ENCODE data around the gene KCNJ6.
"Not testable (repeated sequence)": the region's sequence is repeated elsewhere in the genome, so short reads cannot be mapped to it uniquely, and the experiment has no call there.

The KCNJ6 gene

DNA sequence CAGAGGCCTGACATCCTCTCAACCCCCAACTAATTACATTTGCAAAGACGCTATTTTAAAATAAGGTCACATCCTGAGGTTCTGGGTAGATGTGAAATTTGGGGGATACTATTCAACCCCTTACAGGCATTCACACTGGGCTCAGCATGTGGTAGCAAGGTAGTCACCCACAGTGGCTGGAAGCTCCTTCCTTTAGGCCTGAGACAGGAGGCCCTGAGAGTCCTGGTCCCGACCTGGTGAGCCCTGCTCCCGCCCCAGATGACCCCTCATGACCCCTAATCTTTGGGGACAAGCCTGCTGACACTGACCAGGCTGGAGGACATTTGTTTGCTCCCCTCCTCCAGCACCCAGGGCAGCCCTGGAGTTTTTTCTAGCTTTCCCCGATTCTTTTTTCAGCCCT, 323.8 kb downstream of the KCNJ6 start:
- no peak for DNase-seq

GRCh38 chr21:37591994-37592393, 324.3 kb downstream of the KCNJ6 start:
- not testable (repeated sequence) for DNase-seq

DNA sequence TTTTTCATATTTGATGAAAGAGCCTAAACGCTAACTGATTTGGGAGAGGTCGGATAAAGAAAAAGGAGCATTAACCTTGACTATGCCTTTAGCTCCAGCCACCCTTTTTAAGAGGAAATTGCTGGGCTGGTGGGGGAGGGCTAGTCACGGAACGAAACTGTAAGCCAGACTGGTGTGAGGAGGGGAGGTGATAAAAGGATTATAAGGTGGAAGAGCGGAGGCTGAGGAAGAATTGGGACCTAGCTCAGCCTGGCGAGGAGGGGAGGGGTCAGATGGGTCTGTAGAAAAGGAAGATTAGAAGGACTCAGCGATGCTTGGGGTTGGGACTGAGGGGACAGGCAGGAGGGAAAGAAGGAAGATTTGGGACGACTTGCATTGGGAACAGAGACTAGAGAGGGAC, 325.4 kb downstream of the KCNJ6 start:
- DNase-seq, result not testable (repeated sequence)

DNA sequence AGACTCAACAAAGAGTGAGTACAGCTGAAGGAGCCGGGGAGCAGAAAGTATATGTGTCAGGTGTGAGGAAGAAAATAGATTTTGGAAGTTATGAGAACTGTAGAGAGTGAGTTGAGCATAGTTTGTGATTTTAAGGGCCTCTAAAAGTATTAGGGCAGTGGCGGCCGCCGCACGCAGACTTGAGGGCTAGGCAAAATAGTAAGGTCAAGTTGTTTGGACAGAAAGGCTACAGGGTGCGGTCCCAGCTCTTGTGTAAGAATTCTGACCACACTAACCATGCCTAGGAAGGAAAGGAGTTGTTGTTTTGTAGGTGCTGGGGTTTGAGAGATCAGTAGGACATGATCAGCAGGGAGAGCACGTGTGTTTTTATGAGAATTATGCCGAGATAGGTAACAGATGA, 327.6 kb downstream of the KCNJ6 start:
- not testable (repeated sequence) for DNase-seq

- DNase-seq, result no peak
These were observed 328.6 kb downstream of the KCNJ6 start for GRCh38 chr21:37587635-37588177.

- DNase-seq, result no peak
These were observed 329.1 kb downstream of the KCNJ6 start for GRCh38 chr21:37587203-37587602.

GRCh38 chr21:37582590-37582989, 333.7 kb downstream of the KCNJ6 start:
- no peak for DNase-seq

DNA sequence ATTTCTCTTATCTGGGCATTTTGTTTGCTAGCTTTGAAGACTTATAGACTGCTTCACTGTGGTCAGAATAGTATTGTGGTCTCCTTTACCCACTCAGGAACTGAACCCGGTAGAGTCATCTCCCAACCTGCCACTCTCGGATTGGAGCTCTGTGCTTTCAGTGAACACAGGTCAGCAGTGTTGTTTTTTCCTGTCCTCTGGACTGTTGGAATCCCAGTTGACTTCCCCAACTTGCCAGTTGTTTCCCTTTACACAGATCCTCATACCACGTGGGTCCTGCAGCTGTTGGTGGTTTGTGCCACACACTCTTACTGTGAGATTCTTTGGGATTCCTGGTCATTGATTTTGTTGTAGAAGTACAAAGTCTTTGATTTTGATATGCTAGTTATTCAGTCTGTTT, 335.6 kb downstream of the KCNJ6 start:
- no peak for DNase-seq

DNA sequence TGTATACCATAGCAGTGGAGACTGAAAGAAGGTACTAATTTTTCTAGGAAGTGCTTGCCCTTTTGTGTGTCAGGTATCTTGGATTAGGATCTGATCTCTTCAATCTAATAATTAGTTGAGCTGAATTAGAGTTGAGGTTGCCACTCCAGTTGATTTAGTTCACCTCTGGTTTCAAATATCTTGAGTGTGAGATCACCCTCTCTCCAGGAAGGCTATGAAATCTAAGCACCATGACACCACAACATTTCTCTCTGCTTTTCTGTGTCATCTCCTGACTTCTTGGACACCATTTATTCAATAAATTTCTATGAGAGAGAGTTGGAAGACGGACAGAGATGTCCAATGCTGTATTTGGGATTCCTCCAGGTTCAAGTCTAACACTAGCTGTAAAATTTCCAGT, 336.9 kb downstream of the KCNJ6 start:
- DNase-seq, result no peak

- DNase-seq, result no peak
These were observed 337.7 kb downstream of the KCNJ6 start for GRCh38 chr21:37578471-37579126.

DNA sequence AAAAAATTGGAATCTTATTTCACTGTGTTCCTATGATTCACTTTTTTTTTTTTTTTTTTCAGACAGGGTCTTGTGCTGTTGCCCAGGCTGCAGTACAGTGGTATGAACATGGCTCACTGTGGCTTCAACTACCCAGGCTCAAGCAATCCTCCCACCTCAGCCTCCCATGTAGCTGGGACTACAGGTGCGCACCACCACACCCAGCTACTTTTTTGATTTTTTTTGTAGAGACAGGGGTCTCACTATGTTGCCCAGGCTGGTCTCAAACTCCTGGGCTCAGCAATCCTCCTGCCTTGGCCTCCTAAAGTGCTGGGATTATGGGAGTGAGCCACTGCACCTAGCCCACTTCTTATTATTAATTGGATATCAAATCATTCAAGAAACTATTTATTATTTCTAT, 339.3 kb downstream of the KCNJ6 start:
- not testable (repeated sequence) for DNase-seq

DNA sequence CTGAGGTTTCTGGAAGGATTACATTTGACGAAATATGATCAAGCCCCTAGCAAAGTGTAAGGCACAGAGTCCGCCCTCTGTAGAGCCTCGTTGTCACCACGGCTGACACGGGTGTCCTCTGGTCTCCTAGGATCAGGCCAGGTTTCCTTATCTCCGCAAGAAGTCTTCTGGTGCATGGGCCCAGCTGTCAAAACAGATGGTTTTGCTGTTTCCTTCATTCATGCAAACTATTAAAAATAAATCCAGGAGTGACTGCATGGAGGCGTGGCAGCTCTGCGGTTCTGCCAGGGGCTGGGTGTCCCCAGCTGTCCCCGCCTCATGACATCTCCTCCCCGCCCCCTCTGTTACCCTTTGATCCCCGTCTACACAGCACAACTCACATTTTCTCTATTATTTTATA, 340.7 kb downstream of the KCNJ6 start:
- no peak for DNase-seq

GRCh38 chr21:37574751-37575150, 341.5 kb downstream of the KCNJ6 start:
- no peak for DNase-seq

GRCh38 chr21:37574316-37574715, 341.9 kb downstream of the KCNJ6 start:
- no peak for DNase-seq

GRCh38 chr21:37571442-37571841, 344.8 kb downstream of the KCNJ6 start:
- no peak for DNase-seq

DNA sequence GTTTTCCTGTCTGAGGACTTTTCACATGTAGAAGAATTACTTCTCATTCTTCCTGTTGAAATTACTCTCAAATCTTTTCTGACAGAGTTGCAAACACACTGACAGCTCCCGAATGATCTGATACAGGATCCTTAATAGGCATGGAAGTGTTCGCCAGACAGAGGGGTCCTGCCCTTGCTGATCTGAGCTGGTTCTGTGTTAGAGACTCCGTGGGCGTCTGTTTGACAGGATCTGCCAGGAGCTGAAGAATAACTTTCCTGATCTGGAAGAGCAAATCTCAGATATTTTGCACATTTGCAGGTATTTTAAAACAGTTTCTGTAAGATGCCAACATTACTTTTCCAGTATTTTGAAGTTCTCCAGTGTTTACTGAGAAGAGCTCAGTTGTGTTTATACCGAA, 347.3 kb downstream of the KCNJ6 start:
- no peak for DNase-seq

DNA sequence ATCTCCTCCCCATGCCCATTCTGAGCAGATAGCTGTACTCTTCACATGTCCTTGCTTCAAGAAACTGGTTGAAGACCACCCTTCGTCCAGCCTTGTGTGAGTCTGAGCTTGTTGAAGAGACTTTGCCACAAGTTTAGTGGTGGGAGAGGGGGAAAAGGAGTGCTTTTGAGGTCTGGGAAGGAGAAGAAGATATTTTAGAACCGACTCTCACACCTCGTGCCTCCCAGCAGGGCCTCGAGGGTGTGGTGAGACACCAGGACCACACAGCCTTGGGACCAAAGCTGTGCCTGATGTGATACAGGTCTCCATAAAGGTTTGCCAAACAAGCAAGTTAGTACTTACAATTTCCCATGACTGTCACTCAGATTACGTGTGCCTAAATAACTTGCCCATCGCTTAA, 347.8 kb downstream of the KCNJ6 start:
- DNase-seq, result no peak

- DNase-seq, result no peak
These were observed 349.3 kb downstream of the KCNJ6 start for GRCh38 chr21:37566790-37567615.

- DNase-seq, result no peak
These were observed 350.6 kb downstream of the KCNJ6 start for GRCh38 chr21:37565530-37566223.

GRCh38 chr21:37564924-37565529, 351.2 kb downstream of the KCNJ6 start:
- DNase-seq, result no peak

GRCh38 chr21:37564341-37564923, 351.8 kb downstream of the KCNJ6 start:
- DNase-seq, result peak; percentile 88 to 90

DNA sequence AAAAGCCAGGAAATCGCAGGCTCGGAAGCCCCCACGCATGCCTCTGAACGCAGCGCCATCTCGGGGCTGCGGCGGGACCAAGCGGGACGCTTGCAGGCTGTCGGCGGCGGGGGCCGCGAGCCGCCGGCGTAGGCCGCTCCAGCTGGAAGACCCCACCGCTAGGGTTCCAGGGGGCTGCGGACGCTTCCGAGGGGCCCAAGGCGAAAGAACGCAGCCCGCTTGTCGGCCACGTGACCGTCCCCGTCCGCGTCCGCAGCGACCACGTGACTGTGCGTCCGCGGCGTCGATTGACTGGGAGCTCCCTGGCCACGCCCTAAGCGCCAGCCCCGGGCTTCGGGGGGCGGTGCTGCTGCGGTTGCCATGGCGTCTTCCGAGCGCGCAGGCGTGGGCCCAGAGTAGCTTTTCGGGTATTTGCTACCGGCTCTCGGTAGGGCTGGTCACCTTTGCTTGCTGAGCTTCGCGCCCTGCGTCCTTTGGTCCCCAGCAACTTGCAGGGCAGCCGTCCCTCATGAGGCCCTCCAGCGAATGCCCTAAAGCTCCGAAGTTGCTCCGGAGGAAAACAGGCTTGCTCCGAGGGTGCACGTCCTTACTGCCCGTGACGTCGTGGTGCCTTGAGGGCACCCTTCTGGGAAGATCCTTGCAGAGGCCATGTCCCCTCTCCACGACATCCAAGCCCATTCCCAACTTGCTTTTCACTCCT, 352.5 kb downstream of the KCNJ6 start:
- peak; percentile 91 to 95 for DNase-seq

Data from activated T-cell treated with anti-CD3 and anti-CD28 coated beads, Interleukin-2, amount 50 U/mL, for 48 hours (primary cell).